B cell (primary cell): ENCODE measurements around the gene SLC24A3. TPM values are rescaled to one million over a fixed set of nuclear protein-coding genes. Genes with fewer than 3 reads are reported as not detected.

Source experiments
- ATAC-seq: fragments of 200-7000 bp; cut with Tn5 transposase; one replicate; pipeline ENCODE4 v1.10.0; 2021; ENCODE audit warnings: low read depth, mild to moderate bottlenecking, moderate number of reproducible peaks, moderate library complexity
- CTCF ChIA-PET: fragments of 350-600 bp; sonication (Branson Sonifier 250); formaldehyde crosslinking; loops from one replicate; lab custom pipeline; 2021; ENCODE audit warnings: antibody characterized with exemption, inconsistent platforms; lab: Charles Lee
- POLR2A ChIA-PET: fragments of 350-600 bp; sonication (Branson Sonifier 250); formaldehyde crosslinking; loops from one replicate; lab custom pipeline; 2021; ENCODE audit warnings: antibody characterized with exemption; lab: Charles Lee
- DNase-seq: peaks from one replicate; pipeline ENCODE4 v3.0.0; 2013
- H2AFZ ChIP-seq: 2 replicates; pipeline ENCODE4 v1.6.1; 2012; ENCODE audit warnings: mild to moderate bottlenecking, low read depth, low read length; ENCODE audit not compliant: insufficient read depth, poor library complexity, severe bottlenecking
- H3K27ac ChIP-seq, 2 donors: 1 replicate in 1 of 2; 2 replicates in 1 of 2; pipeline ENCODE4 v1.5.1; 2012 to 2013; ENCODE audit warnings: low read length in 2 of 2, mild to moderate bottlenecking in 2 of 2, moderate library complexity in 1 of 2
- H3K27me3 ChIP-seq, 4 experiments: fragments of 200-600 bp in 1 of 4; sonication (generic) in 1 of 4; replicated peaks in 1 of 4; 1 replicate in 2 of 4; 2 replicates in 2 of 4; pipeline versions ENCODE4 v1.6.1 to v1.7.0; 2013 to 2016; ENCODE audit warnings: low read length in 3 of 4, mild to moderate bottlenecking in 2 of 4, mixed read lengths in 1 of 4, moderate library complexity in 1 of 4; ENCODE audit not compliant: insufficient read depth in 4 of 4, control insufficient read depth in 3 of 4; ENCODE audit errors: control extremely low read depth in 1 of 4
- H3K36me3 ChIP-seq, 2 experiments: replicated peaks in 1 of 2; 1 replicate in 1 of 2; 2 replicates in 1 of 2; pipeline versions ENCODE4 v1.6.1 to v1.7.1; 2013; ENCODE audit warnings: low read length in 1 of 2; ENCODE audit not compliant: insufficient read depth in 2 of 2, control insufficient read depth in 1 of 2; ENCODE audit errors: control extremely low read depth in 1 of 2, extremely low read depth in 1 of 2
- H3K4me1 ChIP-seq, 2 donors: fragments of 200-600 bp in 1 of 2; sonication (generic) in 1 of 2; 1 replicate in 1 of 2; 2 replicates in 1 of 2; pipeline versions ENCODE4 v1.5.1 to v1.6.1; 2013 to 2017; ENCODE audit warnings: low read length in 2 of 2; ENCODE audit not compliant: control insufficient read depth in 2 of 2, insufficient read depth in 2 of 2
- H3K4me2 ChIP-seq: replicated peaks from 2 replicates; pipeline ENCODE3; 2012; ENCODE audit warnings: mild to moderate bottlenecking, low read depth, low read length; ENCODE audit not compliant: poor library complexity, severe bottlenecking
- H3K4me3 ChIP-seq, 5 experiments: fragments of 200-600 bp in 1 of 5; sonication (generic) in 1 of 5; 1 replicate in 3 of 5; 2 replicates in 2 of 5; pipeline versions ENCODE4 v1.5.1 to v1.7.0; 2011 to 2016; ENCODE audit warnings: low read length in 4 of 5, mild to moderate bottlenecking in 4 of 5, low read depth in 2 of 5, control low read depth in 1 of 5, moderate library complexity in 1 of 5; ENCODE audit not compliant: insufficient read depth in 1 of 5; ENCODE audit errors: control extremely low read depth in 1 of 5, extremely low read depth in 1 of 5
- H3K79me2 ChIP-seq: fragments of 200-600 bp; sonication (generic); one replicate; pipeline ENCODE4 v1.6.0; 2016; ENCODE audit warnings: low read length; ENCODE audit not compliant: control insufficient read depth, insufficient read depth
- H3K9ac ChIP-seq: fragments of 200-600 bp; sonication (generic); 2 replicates; pipeline ENCODE4 v1.6.1; 2017; ENCODE audit warnings: mild to moderate bottlenecking, low read length, moderate library complexity
- H3K9me3 ChIP-seq, 3 donors: one replicate each; pipeline versions ENCODE4 v1.6.1 to v1.7.1; 2013; ENCODE audit warnings: low read length in 2 of 3; ENCODE audit not compliant: control insufficient read depth in 2 of 3, insufficient read depth in 1 of 3; ENCODE audit errors: control extremely low read depth in 1 of 3
- H4K20me1 ChIP-seq: 2 replicates; pipeline ENCODE4 v1.6.0; 2012; ENCODE audit warnings: mild to moderate bottlenecking, low read length; ENCODE audit not compliant: insufficient read depth, control insufficient read depth, poor library complexity, severe bottlenecking
- H3K27ac Mint-ChIP-seq: one replicate; pipeline ENCODE4 v1.8.0; 2021; ENCODE audit warnings: mixed read lengths
- H3K27me3 Mint-ChIP-seq: one replicate; pipeline ENCODE4 v1.8.0; 2021; ENCODE audit warnings: mixed read lengths
- H3K4me1 Mint-ChIP-seq: one replicate; pipeline ENCODE4 v1.8.0; 2021; ENCODE audit warnings: mixed read lengths
- H3K4me3 Mint-ChIP-seq: one replicate; pipeline ENCODE4 v1.8.0; 2021; ENCODE audit warnings: mixed read lengths
- H3K9me3 Mint-ChIP-seq: one replicate; pipeline ENCODE4 v1.8.0; 2022; ENCODE audit warnings: mixed read lengths; ENCODE audit not compliant: insufficient read depth
- CTCF ChIP-seq: fragments of 200-600 bp; IDR thresholded peaks from one replicate; pipeline ENCODE4 v1.8.0; 2022; ENCODE audit warnings: antibody characterized with exemption, mild to moderate bottlenecking
- EZH2 ChIP-seq: IDR thresholded peaks from 2 replicates; pipeline ENCODE4 v1.6.1; 2012; ENCODE audit warnings: borderline replicate concordance, low read depth, mild to moderate bottlenecking, moderate library complexity, low read length; ENCODE audit not compliant: insufficient read depth, poor library complexity, severe bottlenecking
- WGBS: methylation state at CpG from one replicate; pipeline ENCODE4 v1.1.5; 2013; ENCODE audit warnings: missing lambda C conversion rate; ENCODE audit not compliant: insufficient coverage; 5-methylcytosine and 5-hydroxymethylcytosine counted together
- intact Hi-C: fragments of 100-400 bp; cut with micrococcal nuclease; formaldehyde crosslinking; loops from one replicate; pipeline ENCODE4 v1.10.0; 2022
- polyA plus RNA-seq: library from polyadenylated mRNA; depleted of rRNA; stranded (reverse); fragments of >200 nt; gene quantifications from 2 replicates; pipeline ENCODE4 v1.2.3, GENCODE V29; 2012
- total RNA-seq, 2 donors: library from RNA; stranded (reverse); fragments of 120-200 nt in 1 of 2; gene quantifications; 1 replicate in 1 of 2; 2 replicates in 1 of 2; pipeline versions ENCODE4 v1.2.3 to v1.2.4, GENCODE V29; 2013 to 2022

SLC24A3 gene
- total and polyA plus RNA-seq, 2 donors (not counting 1 experiment from before 2014, with no cell fraction given) = not detected

GRCh38 chr20:19765266-19765665 is 552.8 kb downstream of the SLC24A3 start:
- Histone ChIP-seq H3K4me3 (no peak overlapping the region), H3K36me3 (no peaks in the 10 kb centered on the region), H3K27ac (no peak overlapping the region), H3K27me3 (peaks cover 0 to 9% (median 3%) of the 10 kb centered on the region in 4 experiments), H2AFZ (no peak overlapping the region), H3K4me1 (no peaks in the 10 kb centered on the region), H3K9me3 (no peaks in the 10 kb centered on the region), H3K4me2 (no peak overlapping the region), H3K9ac (no peak overlapping the region), H3K79me2 (no peaks in the 10 kb centered on the region), H4K20me1 (no peaks in the 10 kb centered on the region)
- POLR2A ChIA-PET = no interaction called here
- Mint-ChIP-seq H3K4me1 (no peaks in the 10 kb centered on the region), H3K27ac (no peak overlapping the region), H3K27me3 (peaks cover 29% of the 10 kb centered on the region), H3K4me3 (no peak overlapping the region), H3K9me3 (no peaks in the 10 kb centered on the region)
- TF ChIP-seq EZH2 = no peak
- no peak for TF ChIP-seq CTCF
- WGBS = 100% methylated on average over 1 of the region's 2 CpGs
- no peak for ATAC-seq
- intact Hi-C loops = no loop called here
- CTCF ChIA-PET = no interaction called here
- no peak for DNase-seq

- H3K4me1 ChIP-seq = no peaks in the 10 kb centered on the region
- intact Hi-C loops = no loop called here
- no peak for TF ChIP-seq EZH2
- TF ChIP-seq CTCF = no peak
- no peaks in the 10 kb centered on the region for H3K9me3 Mint-ChIP-seq
- no peak overlapping the region for H3K27ac ChIP-seq
- ATAC-seq (no peak), DNase-seq (no peak)
- H3K9ac ChIP-seq = no peak overlapping the region
- no peaks in the 10 kb centered on the region for H3K4me1 Mint-ChIP-seq
- no peak overlapping the region for H3K4me3 Mint-ChIP-seq
- peaks cover 0 to 9% (median 3%) of the 10 kb centered on the region in 4 experiments for H3K27me3 ChIP-seq
- H3K27me3 Mint-ChIP-seq = peaks cover 32% of the 10 kb centered on the region
- no peak overlapping the region for H3K27ac Mint-ChIP-seq
- CTCF ChIA-PET = no interaction called here
- H4K20me1 ChIP-seq = no peaks in the 10 kb centered on the region
- H3K36me3 ChIP-seq = no peaks in the 10 kb centered on the region
- POLR2A ChIA-PET = no interaction called here
- whole genome bisulfite sequencing = 86% methylated on average over 2 of the region's 4 CpGs
- H3K4me3 ChIP-seq = no peak overlapping the region
- no peaks in the 10 kb centered on the region for H3K9me3 ChIP-seq
- H3K79me2 ChIP-seq = no peaks in the 10 kb centered on the region
- no peak overlapping the region for H2AFZ ChIP-seq
- H3K4me2 ChIP-seq = no peak overlapping the region
Observed at GRCh38 chr20:19765913-19766312, 553.5 kb downstream of the SLC24A3 start.
